HG03108 (cell line): ENCODE results near the gene DNAJB8.

Source experiments
- ATAC-seq: cut with Tn5 transposase; IDR thresholded peaks from one replicate; pipeline ENCODE4 v1.9.1; 2021; ENCODE audit warnings: moderate library complexity; ENCODE audit not compliant: unreplicated experiment

Gene DNAJB8

DNA sequence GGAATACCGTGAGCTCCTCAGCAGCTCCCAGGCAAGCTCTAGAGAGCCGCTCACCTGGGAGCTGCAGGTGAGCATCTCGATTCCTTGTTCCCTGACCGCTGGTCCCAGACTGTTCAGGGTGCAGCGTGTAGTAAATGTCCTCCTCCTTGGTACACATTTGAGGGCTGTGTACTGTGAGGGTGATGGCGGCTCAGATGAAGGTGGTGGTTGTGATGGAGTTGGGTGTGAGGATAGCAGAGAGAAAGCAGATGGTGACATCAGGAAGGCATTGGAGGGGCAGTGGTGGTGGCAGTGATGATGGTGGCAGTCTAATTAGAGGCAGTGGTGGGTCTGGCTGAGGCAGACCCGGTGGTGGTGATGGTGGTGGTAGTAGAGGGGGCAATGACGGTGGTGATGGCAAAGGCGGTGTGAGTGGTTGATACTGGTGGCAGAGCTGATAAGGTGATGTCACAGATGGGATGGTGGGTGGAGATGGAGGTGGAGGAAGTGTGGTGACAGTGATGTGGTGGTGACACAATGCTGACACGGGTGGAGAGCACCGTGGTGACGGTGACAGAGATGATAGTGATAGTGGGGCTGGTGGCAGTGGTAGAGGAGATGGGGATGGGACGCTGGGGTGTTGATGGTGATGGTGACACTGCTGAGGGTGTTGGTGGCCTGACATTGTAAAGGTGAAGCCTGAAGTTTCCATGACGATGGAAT is at the start of gene DNAJB8:
TSS of gene DNAJB8 (minus strand) at position 51 of the 702 bp plus-strand sequence. CDS start 3,645 bp downstream, outside the sequence.
- ATAC-seq, result no peak

DNA sequence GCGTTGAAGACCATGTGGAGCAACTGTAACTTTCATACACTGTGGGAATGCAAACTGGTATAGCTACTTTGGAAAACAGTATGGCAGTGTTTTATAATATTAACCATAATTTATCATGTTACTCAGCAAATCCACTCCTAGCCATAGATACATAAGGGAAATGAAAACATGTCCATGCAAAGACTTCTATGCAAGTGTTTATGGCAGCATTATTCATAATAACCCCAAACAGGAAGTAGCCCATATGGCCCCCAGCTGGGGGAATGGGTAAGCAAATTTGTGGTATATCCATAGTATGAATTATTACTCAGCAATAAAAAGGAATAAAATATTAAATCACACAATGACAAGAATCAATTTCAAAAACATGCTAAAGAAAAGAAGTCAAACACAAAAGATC is 49.3 kb upstream of the DNAJB8 start:
- ATAC-seq, result no peak

DNA sequence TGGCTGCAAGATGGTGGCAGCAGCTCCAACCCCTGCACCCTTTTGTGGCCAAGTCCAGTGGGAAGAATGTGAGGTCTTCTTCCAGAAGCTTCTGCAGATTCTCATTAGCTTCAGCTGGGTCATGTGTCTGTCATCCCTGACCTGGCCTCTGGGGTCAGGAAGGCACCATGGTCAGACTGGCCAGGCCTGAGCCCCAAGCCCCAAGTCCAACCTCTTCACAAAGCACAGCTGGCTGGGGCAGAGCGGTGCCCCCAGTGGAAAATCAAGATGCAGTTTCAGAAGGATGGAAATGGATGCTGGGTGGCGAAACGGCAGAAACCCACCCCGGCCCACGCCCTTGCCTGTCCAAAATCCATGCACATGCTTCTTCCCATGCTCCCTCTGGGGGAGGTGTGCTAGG is 42.2 kb upstream of the DNAJB8 start:
- no peak for ATAC-seq

- ATAC-seq, result no peak
These were observed 40.1 kb upstream of the DNAJB8 start for GRCh38 chr3:128506754-128507153.

GRCh38 chr3:128505771-128506170 is 39.1 kb upstream of the DNAJB8 start:
- ATAC-seq, result no peak

GRCh38 chr3:128504963-128505730 is 38.5 kb upstream of the DNAJB8 start:
- ATAC-seq, result no peak

- ATAC-seq, result no peak
These were observed 37.8 kb upstream of the DNAJB8 start for GRCh38 chr3:128504533-128504915.

- ATAC-seq, result no peak
These were observed 37.3 kb upstream of the DNAJB8 start for GRCh38 chr3:128503751-128504532.

- ATAC-seq, result no peak
These were observed 36.5 kb upstream of the DNAJB8 start for GRCh38 chr3:128503164-128503651.

- no peak for ATAC-seq
These were observed 36.0 kb upstream of the DNAJB8 start for GRCh38 chr3:128502712-128503111.

DNA sequence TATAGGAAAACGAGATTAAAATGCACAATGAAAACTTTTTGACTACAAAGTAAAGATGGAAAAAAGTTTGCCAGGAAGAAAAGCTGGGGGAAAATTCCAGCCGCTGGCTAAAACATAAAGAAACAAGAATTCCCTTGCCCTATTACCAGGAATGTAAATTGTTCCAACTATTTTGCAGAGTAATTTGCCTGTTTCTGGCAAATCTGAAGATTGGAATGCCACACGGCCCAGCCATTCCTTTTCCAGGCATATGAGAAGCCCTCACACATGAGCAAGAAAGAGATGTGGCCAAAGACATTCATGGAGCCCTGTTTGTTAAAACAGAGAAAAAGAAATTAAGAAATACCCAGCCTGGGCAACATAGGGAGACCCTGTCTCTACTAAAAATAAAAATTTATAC is 34.7 kb upstream of the DNAJB8 start:
- no peak for ATAC-seq

GRCh38 chr3:128500556-128500955 is 33.9 kb upstream of the DNAJB8 start:
- no peak for ATAC-seq

- no peak for ATAC-seq
These were observed 33.1 kb upstream of the DNAJB8 start for GRCh38 chr3:128499724-128500275.

DNA sequence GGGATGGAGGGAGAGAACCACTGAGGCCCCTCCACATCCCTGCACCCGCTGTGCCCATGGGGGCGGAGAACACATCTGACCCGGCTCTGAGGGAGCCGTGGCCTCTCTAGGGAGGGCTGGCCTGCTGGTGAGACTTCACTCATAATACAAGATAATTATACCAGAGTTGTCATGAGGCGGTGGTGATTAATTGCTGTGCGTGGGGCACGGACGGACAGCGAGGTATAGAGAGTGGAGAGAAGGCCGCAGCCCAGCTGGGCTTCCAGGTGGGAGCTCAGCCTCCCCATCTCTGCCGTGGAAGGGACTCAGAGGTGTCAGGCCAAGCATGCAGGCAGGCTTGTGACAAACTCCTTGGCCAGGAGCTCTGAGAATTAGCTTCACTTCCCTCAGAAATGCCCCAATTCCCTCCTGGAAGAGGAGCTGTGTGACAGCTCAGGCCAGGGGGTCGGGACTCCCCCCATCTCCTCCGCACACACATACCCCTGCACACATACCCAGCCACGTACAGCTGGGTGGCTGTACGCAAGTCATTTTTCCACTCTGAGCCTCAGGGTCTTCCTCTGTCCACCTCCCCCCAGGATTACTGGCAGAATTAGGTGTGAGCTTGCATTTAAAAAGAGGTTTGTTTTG is 32.3 kb upstream of the DNAJB8 start:
- ATAC-seq, result no peak

DNA sequence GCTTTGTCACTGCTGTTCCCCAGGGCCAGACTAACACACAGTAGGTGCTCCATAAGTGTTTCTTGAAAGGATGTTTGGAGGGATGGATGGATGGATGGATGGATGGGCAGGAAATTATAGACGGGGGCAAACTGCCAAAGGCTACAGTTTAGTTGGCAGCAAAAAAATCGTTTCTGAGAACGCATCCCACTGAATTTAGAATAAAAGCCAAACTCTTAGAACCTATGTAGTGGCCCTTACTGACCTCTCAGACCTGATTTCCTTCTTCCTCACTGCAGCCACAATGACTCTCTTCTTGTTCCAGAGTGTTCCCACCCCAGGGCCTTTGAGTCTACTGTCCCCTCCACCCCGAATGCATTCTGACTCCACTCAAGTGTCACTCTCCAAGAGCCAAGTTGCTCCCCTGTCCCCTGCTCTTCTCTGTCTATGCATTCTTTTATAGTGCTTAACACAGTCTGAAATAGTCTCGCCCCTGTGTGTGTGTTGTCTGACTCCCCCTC is 31.5 kb upstream of the DNAJB8 start:
- no peak for ATAC-seq

DNA sequence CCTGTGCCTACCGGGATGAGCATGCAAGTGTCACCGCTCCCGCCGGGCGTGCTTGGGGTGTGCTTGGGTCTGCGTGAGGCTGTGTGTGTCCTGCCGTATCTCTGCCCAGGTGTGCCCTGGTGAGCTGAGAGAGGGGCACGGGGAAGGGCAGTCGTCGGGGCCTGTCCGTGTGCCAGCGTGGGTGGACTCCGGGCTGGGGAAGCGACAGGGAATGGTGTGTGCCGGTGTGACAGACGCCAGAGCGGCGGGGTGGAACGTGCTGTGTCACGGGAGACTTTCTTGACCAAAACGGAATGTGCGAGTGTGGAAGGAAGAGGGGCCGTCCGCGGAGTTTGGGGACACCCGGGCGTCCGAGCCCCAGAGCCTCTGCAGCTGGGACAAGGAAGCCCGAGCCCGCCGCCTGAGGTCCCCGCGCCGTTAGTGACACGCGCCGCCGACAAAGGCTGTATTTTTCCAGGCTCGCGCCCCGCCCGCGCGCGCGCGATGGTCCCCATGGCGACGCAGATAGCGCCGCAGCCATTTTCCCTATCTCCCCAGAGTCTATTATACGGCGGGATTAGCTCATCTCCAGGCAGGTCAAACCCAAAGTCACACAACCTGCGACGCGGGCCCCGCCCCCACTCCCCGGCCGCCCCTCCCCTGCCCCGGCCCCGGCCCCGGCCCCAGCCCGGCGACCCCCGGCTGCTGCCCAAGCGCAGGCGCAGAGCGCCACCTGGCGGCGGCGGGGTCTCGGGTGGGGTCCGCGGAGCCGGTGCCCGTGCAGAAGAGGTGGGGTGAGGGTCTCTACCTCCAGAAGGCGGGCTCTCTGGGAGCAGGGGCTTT is 30.8 kb upstream of the DNAJB8 start:
- ATAC-seq, result no peak

DNA sequence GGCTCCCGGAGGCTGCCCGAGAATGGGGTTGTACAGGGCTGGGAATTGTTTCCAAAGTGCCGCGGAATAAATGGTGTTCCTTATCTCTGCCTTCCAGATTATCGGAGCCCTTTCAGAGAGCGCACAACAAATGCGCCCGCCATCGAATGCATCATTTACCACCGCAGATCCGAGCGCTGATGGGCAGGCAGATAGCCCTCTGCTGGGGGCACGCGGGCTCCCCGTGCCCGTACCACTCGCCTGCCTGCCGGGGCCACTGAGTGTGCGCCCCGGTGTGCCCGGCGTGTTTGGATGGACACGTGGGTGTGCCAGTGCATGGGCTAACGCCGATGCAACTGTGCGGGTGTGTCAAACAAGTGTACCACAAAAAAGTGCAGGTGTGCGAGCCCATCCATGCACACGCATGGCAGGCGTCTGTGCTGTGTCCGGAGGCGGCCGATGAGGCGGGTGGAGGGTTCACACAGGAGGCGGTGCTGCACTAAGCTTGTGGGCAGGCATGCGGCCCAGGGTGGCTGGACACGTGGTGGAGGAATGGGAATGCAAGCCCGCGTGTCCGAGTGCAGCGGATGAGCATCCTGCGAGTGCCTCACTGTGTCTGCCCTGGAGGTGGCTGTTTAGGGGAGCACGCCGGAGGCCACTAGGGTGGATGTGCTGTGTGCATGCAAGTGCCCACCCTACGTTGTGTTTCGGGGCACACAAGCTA is 30.1 kb upstream of the DNAJB8 start:
- no peak for ATAC-seq

DNA sequence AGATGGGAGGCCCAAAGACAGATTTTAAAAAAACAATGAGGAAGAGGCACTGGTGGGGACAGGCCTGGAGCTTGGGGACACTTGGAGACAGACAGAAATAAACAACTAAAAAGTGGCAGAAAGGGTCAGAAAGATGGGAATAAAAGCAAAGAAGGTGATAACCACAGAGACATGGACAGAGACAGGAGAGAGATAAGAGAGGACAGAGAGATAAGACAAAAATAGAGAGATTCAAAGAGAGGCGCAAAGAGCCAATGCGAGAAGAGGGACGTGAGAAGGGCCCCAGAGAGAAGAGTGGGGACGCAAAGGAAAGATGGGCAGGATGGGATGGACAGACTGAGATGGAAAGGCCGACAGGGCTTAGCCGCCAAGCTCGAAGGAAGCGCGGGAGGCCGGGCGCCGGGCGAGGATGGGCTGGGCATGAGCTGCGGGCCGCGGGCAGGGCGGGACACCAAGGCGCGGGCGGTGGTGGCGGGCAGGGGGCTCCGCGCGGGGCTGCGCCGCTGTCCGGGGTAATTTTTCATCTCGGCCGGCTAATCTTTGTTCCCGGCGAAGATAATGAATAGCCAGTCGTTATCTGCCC is 29.4 kb upstream of the DNAJB8 start:
- no peak for ATAC-seq
